Astrocyte (in vitro differentiated cells and primary cell): ENCODE results near the gene UGGT2.

Experiments
- EZH2 ChIP-seq: IDR thresholded peaks from 2 replicates; pipeline ENCODE4 v1.6.1; 2012; ENCODE audit warnings: mild to moderate bottlenecking, low read length, inconsistent platforms; ENCODE audit not compliant: insufficient read depth
- TF ChIP-seq, protein P1 (sequence below): IDR thresholded peaks from 2 replicates; pipeline ENCODE4 v1.5.1; 2011; ENCODE audit warnings: low read depth, mild to moderate bottlenecking, inconsistent platforms, low read length, moderate library complexity; ENCODE audit not compliant: insufficient read depth

DNA sequence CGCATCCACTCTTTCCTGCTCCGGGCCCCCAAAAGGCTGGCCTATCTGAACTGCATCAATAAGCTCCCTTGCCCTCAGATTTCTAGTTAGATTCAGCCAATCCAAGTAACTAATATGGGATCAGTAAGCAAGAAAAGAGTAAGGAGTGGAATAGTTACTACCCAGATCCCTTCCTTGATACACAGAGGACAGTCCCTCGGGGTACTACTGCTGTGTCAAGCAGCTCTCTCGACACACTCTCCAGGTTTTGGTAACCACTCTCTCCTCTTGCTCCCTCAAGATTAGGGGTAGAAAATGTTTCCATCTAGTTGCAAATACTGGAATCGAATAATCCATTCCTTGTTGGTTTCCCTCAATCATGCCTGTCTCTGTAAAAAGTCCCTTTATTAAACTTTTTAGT, 65.4 kb downstream of the UGGT2 start:
- TF ChIP-seq, protein P1, sequence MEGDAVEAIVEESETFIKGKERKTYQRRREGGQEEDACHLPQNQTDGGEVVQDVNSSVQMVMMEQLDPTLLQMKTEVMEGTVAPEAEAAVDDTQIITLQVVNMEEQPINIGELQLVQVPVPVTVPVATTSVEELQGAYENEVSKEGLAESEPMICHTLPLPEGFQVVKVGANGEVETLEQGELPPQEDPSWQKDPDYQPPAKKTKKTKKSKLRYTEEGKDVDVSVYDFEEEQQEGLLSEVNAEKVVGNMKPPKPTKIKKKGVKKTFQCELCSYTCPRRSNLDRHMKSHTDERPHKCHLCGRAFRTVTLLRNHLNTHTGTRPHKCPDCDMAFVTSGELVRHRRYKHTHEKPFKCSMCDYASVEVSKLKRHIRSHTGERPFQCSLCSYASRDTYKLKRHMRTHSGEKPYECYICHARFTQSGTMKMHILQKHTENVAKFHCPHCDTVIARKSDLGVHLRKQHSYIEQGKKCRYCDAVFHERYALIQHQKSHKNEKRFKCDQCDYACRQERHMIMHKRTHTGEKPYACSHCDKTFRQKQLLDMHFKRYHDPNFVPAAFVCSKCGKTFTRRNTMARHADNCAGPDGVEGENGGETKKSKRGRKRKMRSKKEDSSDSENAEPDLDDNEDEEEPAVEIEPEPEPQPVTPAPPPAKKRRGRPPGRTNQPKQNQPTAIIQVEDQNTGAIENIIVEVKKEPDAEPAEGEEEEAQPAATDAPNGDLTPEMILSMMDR: no peak
- no peak for TF ChIP-seq EZH2
